Astrocyte (in vitro differentiated cells and primary cell): Measurements from ENCODE around the gene FTO.

ENCODE experiments used
- CTCF ChIP-seq: IDR thresholded peaks from 2 replicates; pipeline ENCODE4 v1.5.1; 2011; ENCODE audit warnings: low read depth, mild to moderate bottlenecking, inconsistent platforms, low read length, moderate library complexity; ENCODE audit not compliant: insufficient read depth
- EZH2 ChIP-seq: IDR thresholded peaks from 2 replicates; pipeline ENCODE4 v1.6.1; 2012; ENCODE audit warnings: mild to moderate bottlenecking, low read length, inconsistent platforms; ENCODE audit not compliant: insufficient read depth

- TF ChIP-seq CTCF (no peak), EZH2 (no peak)
Measured at GRCh38 chr16:53964145-53964790, 260.3 kb downstream of the FTO start.
